Measurements from ENCODE around the gene FBXL5. TPM values are rescaled to one million over a fixed set of nuclear protein-coding genes. Genes with fewer than 3 reads are reported as not detected.

Gene FBXL5
- total and polyA plus RNA-seq, 8 donors: 17.6 to 39.2 (median 31.9) TPM

DNA sequence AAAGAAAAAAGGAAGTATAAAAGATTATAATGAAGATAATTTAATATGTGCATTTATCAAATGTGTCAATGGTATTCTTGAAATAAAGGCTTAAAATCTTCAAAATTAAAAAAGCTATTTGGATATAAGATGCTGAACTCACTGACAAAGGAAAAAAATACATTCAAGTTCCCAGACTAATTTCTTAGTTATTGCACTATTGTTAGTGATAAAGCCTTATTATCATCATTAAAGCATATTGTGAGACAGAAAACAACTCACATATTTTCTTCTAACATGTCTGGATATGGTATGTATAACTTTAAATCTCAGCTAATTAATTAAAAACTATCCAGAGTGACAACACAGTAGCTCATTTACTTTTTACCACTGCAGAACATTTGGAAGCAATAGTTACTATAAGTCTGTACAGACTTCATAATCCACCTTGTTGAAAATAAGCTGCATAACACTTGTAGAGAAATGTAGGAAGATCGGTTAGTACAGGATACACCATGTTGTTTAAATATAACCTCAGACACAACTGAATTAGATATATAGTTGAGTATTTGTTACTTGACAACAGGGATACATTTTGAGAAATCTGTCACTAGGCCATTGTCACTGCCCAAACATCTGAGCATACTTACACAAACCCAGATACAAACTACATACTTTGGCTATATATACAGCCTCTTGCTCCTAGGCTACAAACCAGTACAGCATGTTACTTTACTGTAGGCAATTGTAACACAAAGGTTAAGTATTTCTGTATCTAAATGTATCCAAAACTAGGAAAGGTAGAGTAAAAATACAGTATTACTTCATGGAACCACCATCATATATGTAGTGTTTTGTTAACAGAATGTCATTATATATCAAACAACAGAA, 13.6 kb upstream of the FBXL5 start:
- intact Hi-C loops (cut with DNase I): no loop called here
- Histone ChIP-seq H3K4me3 (no peak overlapping the region), H3K27ac (no peak overlapping the region), H3K9me3 (no peaks in the 10 kb centered on the region), H3K4me1 (no peaks in the 10 kb centered on the region), H3K36me3 (no peaks in the 10 kb centered on the region), H3K27me3 (no peaks in the 10 kb centered on the region)
- TF ChIP-seq, protein P1, sequence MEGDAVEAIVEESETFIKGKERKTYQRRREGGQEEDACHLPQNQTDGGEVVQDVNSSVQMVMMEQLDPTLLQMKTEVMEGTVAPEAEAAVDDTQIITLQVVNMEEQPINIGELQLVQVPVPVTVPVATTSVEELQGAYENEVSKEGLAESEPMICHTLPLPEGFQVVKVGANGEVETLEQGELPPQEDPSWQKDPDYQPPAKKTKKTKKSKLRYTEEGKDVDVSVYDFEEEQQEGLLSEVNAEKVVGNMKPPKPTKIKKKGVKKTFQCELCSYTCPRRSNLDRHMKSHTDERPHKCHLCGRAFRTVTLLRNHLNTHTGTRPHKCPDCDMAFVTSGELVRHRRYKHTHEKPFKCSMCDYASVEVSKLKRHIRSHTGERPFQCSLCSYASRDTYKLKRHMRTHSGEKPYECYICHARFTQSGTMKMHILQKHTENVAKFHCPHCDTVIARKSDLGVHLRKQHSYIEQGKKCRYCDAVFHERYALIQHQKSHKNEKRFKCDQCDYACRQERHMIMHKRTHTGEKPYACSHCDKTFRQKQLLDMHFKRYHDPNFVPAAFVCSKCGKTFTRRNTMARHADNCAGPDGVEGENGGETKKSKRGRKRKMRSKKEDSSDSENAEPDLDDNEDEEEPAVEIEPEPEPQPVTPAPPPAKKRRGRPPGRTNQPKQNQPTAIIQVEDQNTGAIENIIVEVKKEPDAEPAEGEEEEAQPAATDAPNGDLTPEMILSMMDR (IDR thresholded peaks at IDR 0.05): no peak
- WGBS, 2 donors: 87 to 92% methylated on average over 1 of the region's 1 CpG
- FAIRE-seq (no peak), ATAC-seq (no peak), DNase-seq (no peak)

DNA sequence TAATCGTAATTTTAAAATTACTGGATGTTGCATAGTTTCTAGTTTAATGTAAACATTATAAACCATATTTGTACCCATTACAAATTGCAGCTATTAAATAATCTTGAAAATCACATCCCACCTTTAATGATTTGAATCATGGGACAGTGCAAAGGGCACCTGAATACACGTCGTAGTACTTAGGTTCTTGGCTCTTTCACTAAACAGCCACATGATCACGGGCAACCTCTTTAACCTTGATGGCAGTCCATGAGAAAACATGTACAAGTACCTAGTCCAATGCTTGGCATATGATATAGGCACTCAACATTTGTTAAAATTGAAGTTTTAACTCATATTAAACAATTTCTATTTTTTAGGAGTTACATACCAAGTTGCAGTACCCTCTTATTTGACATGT, 11.8 kb upstream of the FBXL5 start:
- ATAC-seq: no peak
- no peaks in the 10 kb centered on the region for H3K4me1 ChIP-seq
- TF ChIP-seq, protein P1 (IDR thresholded peaks at IDR 0.05): no peak
- no peaks in the 10 kb centered on the region for H3K36me3 ChIP-seq
- no peaks in the 10 kb centered on the region for H3K9me3 ChIP-seq
- 81 to 93% methylated on average over 4 of the region's 4 CpGs for WGBS, 2 donors
- FAIRE-seq: no peak
- no peak overlapping the region for H3K27ac ChIP-seq
- intact Hi-C loops (cut with DNase I): no loop called here
- no peaks in the 10 kb centered on the region for H3K27me3 ChIP-seq
- DNase-seq: no peak
- no peak overlapping the region for H3K4me3 ChIP-seq

DNA sequence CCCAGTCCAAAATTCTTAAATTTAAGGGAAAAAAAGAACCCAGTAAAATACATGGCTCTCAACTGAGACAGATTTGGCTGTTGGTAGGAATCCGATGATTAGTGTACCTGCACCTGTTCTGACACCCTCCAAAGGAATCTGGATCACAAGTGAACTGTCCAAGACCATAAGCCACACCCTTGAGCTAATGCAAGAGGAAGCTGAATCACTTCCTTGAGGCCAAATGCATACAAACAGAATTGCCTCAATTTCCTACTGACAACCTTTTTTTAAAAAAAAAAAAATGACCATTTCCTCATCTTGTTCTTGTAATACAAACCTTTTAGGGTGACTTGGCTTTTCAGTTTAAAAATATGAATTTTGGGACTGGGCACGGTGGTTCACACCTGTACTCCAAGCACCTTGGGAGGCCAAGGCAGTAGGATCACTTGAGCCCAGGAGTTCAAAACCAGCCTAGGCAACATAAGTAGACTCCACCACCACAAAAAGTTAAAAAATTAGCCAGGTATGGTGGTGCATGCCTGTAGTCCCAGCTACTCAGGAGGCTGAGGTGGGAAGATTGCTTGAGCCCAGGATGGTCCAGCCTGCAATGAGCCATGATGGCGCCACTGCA, 10.7 kb upstream of the FBXL5 start:
- intact Hi-C loops (cut with DNase I): no loop called here
- no peaks in the 10 kb centered on the region for H3K36me3 ChIP-seq
- ATAC-seq (peak in 2 of 4 donors; percentile 52 to 64), FAIRE-seq (no peak), DNase-seq (no peak)
- no peaks in the 10 kb centered on the region for H3K27me3 ChIP-seq
- no peaks in the 10 kb centered on the region for H3K4me1 ChIP-seq
- 90 to 91% methylated on average over 3 of the region's 3 CpGs for WGBS, 2 donors
- TF ChIP-seq, protein P1 (IDR thresholded peaks at IDR 0.05): no peak
- no peak overlapping the region for H3K27ac ChIP-seq
- H3K9me3 ChIP-seq: no peaks in the 10 kb centered on the region
- H3K4me3 ChIP-seq: no peak overlapping the region

DNA sequence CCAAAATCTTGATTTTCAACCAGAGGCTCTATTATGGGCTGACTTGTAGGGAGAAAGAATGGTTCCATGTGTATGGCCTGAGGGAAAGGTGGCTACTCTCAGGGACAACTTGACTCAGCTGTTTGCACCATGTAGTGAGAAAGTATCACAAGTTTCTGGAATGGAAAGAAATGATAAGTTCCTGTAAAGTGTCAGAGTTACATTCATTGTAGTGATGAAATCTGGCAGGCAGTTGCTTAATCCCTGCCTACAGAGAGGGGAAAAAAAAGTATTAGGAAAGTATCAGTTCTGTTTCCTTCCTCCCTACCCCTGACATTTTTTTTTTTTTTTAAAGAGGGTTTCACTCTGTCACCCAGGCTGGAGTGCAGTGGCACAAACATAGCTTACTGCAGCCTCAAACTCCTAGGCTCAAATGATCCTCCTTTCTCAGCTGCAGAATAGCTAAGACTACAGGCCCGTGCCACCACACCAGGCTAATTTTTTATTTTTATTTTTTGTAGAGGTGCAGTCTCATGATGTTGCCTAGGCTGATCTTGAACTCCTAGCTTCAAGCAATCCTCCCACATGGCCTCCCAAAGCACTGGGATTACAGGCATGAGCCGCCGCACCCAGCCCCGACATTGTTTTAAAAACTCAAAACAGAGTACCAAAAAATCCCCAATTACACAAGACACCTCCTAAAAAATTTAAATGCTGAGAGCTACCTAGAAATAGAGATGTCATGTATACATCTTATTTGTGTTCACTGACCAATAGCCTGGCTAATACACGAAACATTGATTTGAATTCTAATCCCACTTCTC, 4.8 kb upstream of the FBXL5 start:
- TF ChIP-seq, protein P1 (IDR thresholded peaks at IDR 0.05): no peak
- intact Hi-C loops (cut with DNase I): no loop called here
- Histone ChIP-seq H3K4me3 (no peak overlapping the region), H3K4me1 (peaks cover 0 to 8% (median 0%) of the 10 kb centered on the region in 3 donors), H3K27ac (peak overlapping the region in 1 of 4 donors; percentile 20), H3K36me3 (no peaks in the 10 kb centered on the region), H3K9me3 (no peaks in the 10 kb centered on the region), H3K27me3 (no peaks in the 10 kb centered on the region)
- FAIRE-seq (no peak), DNase-seq (no peak), ATAC-seq (peak in 2 of 4 donors; percentile 1 to 3)
- WGBS, 2 donors: 87 to 98% methylated on average over 5 of the region's 5 CpGs

All from pancreas (tissue), 10 donors.